Sigmoid colon (tissue), 4 donors: ENCODE measurements around the gene GIT2.

Experiments used
- CTCF ChIP-seq, 4 experiments: fragments of 450-650 bp in 3 of 4; fragments of 200-600 bp in 1 of 4; IDR thresholded peaks; one replicate each; pipeline ENCODE4 v1.5.1; 2016 to 2019; ENCODE audit warnings: antibody characterized with exemption in 4 of 4, mild to moderate bottlenecking in 3 of 4, moderate library complexity in 2 of 4
- EP300 ChIP-seq, 4 donors: sonication (generic); formaldehyde crosslinking; IDR thresholded peaks; one replicate each; pipeline ENCODE4 v1.6.1; 2017; ENCODE audit warnings: antibody characterized with exemption in 4 of 4
- POLR2A ChIP-seq, 2 donors: fragments of 450-650 bp; IDR thresholded peaks; one replicate each; pipeline ENCODE4 v1.6.1; 2016; ENCODE audit warnings: antibody characterized with exemption in 2 of 2, mild to moderate bottlenecking in 2 of 2, moderate library complexity in 2 of 2
- POLR2AphosphoS5 ChIP-seq, 4 donors: sonication (generic); formaldehyde crosslinking; IDR thresholded peaks; one replicate each; pipeline ENCODE4 v1.6.1; 2017; ENCODE audit warnings: antibody characterized with exemption in 4 of 4

GRCh38 chr12:109896188-109896587 is 100.0 kb downstream of the GIT2 start:
- TF ChIP-seq CTCF (IDR thresholded peaks at IDR 0.05) (no peak), EP300 (IDR thresholded peaks at IDR 0.05) (no peak), POLR2A (IDR thresholded peaks at IDR 0.05) (no peak), POLR2AphosphoS5 (IDR thresholded peaks at IDR 0.05) (no peak)
